HG02938 (cell line): ENCODE measurements around the gene SLC31A1.
"Not testable (repeated sequence)": the region's sequence is repeated elsewhere in the genome, so short reads cannot be mapped to it uniquely, and the experiment has no call there.

Experiments
- ATAC-seq: cut with Tn5 transposase; IDR thresholded peaks from one replicate; pipeline ENCODE4 v1.9.1; 2021; ENCODE audit warnings: mild to moderate bottlenecking, moderate library complexity; ENCODE audit not compliant: unreplicated experiment

Gene SLC31A1

DNA sequence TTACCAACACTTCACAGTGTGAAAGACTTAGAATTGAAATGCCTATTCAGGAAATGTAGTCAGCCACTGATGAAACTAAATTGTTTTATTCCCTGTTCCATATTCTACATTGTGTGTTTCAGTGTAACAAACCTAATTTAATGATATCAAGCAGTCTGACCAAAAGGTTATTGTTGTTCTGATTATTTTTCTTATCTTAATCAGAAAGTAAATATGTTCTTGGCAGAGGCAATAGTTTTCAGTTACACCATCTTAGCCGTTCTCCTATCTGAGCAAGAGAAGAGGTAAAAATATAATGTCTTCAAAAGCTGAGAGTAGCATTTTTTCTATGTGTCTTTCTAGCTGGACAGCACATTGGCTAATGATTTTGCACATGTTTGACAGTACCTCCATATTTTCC lies 36.9 kb downstream of the SLC31A1 start:
- ATAC-seq, result no peak

DNA sequence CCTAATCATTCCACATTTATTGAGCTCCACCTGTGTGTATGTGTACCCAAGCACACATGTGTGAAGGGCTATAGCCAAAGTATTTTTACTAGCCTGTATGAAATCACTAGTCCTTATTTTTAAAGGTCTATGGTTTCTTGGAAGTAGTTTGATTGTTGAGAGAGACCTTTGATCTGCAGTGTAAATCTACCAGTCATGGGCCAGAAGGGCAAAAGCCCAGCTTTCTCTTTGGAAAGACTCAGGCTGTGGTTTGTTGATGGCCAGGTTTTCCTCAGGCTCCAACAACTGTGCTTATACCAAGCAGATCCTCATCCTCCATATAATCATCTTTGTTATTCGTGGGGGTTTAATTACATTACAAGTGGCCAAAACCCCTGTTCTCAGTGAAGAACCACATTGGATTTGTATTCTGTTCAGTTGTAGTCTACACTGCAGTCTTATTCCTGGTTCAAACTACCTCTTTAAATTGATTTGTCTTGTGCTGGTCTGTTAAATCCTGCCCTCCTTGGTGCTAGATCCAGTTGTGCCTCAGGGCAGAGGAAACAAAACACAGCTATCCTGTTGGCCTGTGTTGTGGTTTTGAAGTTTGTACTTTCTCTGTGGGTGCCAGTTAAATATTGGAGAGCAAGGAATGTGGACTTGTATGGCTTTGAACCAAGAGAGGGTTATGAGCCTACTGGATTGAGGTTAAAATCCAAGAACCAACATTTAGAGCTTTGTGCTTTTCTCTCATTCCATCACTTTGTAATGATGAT lies 40.8 kb downstream of the SLC31A1 start:
- no peak for ATAC-seq

DNA sequence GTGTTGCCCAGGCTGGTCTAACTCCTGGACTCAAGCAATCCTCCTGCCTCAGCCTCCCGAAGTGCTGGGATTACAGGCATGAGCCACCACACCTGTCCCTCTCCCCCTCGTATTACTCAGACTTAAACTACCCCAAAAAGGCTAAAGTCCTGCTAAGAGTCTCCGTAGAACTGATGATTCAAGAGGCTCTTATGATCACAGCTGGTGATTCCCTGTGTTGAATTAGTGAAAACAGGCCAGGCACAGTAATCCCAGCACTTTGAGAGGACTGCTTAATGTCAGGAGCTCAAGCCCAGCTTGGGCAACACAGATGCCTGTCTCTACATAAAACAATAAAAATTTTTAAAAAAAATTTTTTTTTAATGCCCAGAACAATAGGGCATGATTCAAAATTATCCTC lies 44.8 kb downstream of the SLC31A1 start:
- ATAC-seq, result no peak

DNA sequence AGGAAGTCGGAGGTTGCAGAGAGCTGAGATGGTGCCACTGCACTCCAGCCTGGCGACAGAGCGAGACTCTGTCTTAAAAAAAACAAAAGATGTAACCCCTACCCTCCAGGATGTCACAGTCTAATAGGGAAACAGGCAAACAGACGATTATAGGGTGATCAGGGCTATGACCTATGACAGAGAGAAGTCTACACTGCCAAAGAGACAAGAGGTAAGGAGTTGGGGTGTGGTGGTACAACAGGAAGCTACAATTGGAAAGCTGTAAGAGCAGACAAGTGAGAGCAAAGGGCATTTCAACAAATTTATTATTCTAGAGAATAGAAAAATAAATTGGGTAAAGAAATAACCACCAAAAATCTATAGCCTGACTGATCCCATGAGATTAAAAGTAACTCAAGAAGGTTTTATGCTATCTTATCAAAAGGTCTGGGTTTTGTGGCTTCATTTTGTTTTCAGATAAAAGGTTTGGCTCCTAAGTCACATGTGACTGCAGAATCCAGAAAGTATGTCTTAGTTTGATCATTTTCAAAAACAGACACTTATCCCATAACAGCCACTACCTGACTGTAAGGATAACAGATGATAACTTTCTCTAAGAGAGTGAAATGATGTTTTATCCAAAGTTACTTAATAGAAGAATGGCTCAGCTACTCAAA lies 46.7 kb downstream of the SLC31A1 start:
- ATAC-seq, result no peak

DNA sequence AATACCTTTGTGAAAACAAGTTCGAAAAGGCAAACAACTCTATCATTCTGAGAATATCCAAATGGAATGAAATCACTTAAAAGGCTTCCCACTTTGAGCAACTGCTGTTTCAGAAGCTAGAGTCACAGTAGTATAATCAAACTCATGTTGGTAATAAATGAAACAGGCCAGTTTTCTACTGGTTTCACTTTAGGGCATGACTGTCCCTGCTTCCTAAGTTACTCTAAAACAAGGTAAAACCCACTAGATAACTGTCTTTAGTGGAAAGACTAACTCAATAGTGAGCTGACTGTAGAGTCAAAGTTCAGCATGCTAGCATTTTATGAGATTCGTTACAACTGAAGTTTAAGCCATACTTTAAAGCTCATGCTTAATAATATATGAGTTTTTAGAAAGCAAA lies 48.0 kb downstream of the SLC31A1 start:
- ATAC-seq, result no peak

DNA sequence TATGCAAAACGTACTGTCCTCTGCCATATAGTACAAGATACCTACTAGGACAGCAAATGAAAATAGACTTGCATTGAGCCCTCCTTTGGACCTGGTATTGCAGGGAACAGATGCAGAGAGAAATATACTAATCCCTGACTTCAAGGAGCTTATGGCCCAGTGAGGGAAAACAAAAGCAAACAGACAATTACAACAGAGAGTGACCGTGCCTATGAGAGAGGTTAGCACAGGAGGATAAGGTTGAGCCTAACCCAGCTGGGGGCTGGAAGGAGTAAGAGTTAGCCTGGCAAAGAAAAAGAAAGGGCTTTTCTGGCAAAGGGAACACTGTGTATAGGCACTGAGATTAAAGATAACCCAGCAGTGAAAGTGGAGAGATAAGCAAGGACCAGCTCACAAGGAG lies 48.5 kb downstream of the SLC31A1 start:
- ATAC-seq, result no peak

DNA sequence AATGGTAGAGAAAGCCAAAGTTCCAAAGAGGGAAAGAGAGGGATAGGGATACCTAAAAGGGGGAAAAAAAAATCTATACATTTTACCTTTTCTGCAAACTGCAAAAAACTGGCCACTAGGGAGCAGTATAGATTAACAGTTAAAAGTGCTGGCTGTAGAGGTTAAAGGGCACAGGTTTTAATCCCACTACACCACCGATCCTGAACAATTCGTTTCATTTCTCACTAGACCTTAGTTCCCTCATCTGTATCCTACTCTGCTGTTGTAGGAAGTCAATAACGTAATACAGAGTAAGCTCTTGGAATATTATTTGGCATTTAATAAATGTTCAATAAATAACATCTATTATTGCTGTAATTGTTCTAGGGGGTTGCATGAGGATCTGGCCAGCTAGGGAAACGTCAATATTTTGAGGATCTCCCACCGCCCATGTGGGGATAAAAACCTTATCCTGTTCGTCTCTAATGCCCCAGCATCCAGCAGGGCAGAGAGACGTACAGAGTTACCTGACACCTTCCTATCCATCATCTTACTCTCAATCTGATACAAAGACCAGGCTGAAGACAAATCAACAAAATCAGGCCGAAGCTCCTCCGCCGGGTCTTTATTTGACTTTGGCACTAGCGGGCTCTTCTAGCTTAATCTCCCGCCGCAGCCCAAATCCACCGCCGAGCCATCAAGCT lies 53.3 kb downstream of the SLC31A1 start:
- ATAC-seq, result peak; percentile 5

DNA sequence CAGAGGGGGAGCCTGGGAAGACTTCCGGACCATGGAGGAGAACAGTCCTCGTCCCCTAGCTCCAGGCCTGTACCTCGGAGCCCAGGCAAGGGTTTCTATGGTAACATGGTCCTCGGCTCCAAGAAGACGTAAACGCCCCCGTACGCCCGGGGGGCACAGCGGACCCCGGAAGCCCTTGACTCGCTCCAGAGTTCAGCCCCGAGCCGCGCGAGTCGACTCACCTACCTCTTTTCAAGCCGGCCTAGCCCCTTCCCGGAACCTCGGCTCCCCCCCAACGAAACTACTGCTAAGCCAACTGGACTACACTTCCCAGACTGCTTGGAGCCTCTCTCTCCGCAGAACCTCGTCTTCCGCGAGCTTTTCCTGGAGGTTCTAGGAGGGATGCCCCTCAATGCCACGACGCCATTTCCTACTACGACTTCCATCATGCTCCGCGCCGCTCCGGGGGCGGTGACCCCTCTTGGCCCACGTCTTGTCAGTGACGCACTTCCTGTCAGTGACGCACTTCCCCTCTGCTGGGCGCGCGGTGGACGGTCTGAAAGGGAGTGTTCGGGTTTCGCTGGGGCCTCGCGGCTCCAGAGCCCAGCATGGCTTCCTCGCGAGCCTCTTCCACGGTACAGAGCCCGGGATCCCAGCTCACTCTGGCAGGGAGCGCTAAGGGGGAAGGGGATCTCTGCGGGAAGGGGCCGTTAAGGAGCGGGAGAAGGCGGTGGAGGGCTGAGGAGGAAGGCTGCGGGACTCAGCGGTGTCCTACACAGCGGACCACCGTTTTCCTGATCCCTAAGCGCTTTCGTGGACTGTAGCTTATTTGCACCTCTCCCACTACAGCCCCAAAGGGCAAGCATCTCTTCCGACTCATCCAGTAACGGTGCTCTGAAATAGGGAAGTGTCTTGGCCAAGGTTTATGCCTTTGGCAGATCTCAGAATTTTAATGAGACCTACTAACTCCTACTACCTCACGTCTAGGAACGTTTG lies 54.1 kb downstream of the SLC31A1 start, which contains the start of the genes CDC26 and PRPF4:
TSS of gene CDC26 (minus strand) at position 416 of the 975 bp plus-strand sequence. CDS start 3,065 bp downstream, outside the sequence.
TSS of gene PRPF4 (plus strand) at position 502 of the 975 bp plus-strand sequence. CDS start at position 588, 86 bp downstream.
- peak; percentile 98 for ATAC-seq

DNA sequence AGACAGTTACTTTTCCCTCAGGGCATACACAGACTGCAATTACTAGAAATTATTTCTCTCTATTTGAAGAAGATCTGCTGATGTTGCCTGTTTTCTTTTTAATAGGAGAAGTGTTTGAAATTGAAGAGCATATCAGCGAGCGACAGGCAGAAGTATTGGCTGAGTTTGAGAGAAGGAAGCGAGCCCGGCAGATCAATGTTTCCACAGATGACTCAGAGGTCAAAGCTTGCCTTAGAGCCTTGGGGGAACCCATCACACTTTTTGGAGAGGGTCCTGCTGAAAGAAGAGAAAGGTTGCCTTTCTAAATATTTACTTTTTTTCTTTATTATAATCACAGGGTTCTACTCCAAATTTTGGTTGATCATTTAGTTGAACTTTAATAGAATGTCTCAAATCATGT lies 57.5 kb downstream of the SLC31A1 start:
- no peak for ATAC-seq

DNA sequence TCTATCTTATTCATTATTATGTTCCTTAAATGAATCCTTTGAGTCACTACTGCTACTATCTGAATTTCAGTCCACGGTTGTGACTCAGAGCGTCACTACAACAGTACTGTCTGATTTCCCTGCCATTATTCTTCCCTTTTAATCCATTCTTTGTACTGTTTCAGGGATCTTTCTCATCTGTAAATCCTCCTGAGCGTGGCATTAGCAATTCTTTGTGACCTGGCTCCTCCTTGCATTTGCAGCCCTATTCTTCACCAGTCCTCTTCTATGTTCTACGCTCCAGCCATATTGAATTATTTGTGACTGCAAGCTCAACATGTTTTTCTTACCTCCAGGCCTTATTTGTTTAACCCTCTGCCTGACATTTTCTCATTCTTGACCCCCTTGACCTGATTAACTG lies 60.0 kb downstream of the SLC31A1 start:
- no peak for ATAC-seq

DNA sequence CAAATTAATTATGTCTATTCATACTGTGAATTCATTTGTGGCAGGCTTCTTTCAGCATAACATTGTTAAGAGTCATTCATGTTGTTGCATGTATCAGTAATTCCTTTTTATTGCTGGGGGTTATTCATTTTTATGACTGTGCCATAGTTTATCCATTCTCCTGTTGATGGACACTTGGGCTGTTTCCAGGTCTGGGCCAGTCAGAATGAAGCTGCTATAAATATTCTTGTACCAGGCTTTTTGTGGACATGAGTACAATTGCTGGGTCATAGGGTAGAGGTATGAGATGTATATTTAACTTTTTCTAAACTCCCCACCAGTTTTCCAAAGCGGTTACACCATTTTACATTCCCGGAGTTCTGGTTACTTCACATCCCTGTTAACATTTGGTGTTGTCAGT lies 67.7 kb downstream of the SLC31A1 start:
- no peak for ATAC-seq

DNA sequence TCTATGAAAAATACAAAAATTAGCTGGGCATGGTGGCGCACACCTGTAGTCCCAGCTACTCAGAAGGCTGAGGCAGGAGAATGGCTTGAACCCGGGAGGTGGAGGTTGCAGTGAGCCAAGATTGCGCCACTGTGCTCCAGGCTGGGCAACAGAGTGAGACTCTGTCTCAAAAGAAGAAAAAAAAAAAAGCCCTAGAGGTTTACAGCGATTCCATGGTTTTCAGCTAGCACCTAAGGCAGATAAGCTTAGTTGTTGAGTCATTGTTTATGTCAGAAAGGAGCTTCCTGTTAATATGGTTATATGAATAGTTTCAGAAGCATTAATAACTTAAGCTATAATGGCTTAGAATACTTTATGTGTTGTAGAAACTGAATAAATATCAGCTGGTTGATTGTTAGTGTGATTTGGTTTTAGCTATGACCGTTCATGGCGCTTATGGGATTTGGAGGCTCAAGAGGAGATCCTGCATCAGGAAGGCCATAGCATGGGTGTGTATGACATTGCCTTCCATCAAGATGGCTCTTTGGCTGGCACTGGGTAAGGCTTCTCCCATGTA lies 68.8 kb downstream of the SLC31A1 start:
- no peak for ATAC-seq

DNA sequence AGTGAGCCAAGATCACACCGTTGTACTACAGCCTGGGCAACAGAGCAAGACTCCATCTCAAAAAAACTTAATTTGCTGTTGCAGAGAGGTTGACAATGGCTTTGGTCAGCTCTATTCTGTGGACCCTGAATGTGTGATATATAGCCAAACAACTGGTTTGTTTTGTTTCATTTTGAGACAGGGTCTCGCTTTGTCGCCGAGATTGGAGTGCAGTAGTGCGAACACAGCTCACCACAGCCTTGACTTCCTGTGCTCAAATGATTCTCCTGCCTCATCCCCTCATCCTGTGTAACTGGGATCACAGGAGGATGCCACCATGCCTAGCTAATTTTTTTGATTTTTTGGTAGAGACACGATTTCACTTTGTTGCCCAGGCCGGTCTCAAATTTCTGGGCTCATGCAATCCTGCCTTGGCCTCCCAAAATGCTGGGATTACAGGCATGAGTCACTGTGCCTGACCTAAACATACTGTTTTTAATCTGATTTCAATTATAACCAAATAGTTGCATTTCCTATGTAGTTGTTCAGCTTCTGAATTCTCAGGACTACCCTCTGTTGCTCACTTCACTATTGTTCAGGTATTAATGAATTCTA lies 72.0 kb downstream of the SLC31A1 start:
- ATAC-seq, result no peak

DNA sequence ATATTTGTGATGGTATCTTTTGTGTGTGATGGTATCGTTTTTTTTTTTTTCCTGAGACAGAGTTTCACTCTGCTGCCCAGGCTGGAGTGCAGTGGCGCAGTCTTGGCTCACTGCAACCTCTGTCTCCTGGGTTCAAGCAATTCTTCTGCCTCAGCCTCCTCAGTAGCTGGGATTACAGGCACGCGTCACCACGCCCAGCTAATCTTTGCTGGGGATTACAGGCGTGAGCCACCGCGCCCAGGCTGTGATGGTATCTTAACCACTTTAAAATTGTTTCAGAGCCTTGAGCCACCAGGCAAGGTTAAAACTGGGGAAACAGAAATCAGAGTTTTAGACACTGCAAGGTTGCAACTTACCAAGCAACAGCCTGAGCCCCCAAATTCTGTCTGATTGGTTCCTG lies 74.9 kb downstream of the SLC31A1 start:
- not testable (repeated sequence) for ATAC-seq

DNA sequence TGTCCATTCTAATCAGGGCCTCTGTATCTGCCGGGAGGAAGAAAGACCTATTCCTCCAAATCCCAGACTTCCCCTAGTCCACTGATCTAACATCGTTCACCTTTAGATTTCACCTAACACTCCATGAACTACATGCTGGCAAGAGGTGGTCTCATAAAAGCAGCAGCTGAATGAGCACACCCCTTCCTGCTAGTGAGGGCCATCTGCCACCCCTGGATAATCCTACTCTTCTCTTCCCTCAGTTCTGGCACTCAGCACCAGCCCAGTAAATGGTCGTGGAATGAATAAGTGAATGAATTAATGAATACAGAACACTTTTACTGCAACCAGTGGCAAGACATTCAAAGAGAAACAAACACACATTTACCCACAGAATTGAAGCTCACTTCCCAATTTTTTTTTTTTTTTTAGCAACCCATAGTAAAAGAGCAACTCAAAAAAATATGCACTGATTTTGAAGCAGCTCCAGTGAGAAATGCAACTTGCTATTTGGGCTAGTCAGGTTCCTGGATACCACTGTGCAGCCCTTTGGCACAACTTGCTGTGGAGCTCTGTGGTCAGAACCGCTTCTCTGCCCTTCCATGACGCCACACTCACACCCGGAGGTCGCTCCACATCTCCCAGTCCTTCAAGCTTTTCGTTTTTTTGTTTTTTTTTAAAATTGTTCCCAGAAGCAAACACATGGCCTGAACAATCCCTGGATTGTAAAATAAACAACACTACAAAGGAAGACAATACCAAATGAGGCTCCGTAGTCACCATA lies 75.6 kb downstream of the SLC31A1 start:
- ATAC-seq, result no peak

DNA sequence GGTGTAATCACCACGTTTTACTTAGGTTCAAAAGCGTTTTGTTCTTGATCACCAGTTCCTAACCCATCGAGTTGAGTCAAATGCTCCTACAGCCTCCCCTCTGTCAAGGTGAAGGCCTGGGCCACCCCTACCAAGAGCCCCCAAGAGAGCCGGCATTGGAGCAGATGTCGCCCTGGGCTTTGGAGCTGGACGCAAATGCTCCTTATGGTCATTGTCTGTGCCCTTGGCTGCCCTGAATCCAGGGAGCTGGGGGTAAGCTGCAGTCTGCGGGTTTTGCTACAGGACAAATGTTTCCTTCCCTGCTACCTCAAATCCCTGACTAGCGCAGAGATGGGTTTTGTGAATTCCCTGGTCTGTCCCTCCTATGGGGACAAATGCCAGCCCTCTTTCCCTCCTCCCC lies 77.0 kb downstream of the SLC31A1 start:
- ATAC-seq, result no peak

DNA sequence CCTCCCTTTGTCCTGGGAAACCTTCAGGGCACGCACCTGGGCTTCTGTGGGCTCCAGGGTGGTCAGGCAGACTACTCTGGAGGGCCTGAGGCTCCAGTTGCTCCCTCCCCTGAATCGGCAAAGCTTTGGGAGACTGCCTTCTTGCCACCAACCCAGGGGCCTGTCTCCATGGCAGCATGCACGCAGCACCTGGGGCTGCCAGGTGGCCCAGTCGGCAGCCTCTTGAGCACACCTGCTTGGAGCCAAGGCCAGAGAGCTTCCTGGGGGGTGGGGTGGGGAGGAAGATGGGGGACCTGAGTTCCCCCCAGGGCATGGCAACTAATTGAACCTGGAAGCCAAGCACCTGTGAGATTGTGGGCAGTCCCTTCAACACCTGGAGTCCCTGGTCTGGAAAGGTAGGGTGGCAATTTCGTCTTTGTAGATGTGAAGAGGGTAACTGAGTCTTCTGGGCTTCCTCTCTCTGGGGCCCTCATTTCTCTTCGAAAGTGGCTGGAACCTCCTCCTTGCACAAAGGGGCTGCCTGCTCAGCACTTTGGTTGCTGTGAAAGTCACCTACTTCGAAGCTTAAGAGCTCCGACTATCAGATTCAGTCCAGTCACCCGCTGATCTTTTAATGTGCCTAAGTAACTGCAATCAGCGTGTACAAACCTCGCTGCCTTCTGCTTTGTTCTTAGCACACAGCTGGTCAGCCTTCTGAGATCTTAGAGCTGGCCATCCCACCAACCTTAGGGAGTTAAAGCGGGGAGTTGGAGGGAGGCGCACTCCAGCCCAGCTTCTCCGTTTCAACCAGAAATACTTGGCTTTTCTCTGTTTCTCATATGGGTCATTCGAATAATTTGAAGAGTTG lies 77.8 kb downstream of the SLC31A1 start:
- no peak for ATAC-seq

DNA sequence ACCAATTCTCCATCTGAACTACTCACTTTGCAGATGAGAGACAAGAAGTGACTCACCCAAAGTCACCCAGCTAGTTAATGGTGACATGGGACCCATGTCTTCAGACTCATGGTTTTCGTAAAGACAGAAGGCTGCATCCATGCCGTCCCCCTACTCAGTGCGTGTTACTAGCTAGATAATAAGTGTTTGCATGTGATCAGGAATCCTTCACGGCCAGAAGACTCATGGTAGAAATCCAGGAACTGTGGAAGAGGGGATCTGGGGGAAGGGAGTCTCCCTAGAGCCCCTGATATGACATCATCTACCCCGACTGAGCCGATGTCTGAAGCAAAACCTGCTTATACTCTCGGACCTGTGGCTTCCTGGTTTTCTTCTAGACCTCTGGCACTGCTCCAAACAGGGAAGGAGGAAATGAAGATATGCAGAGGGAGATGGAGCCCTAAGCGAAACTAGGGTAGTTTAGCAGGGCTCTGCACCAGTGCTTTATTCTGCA lies 78.5 kb downstream of the SLC31A1 start:
- no peak for ATAC-seq
